DOHH2 (cell line): ENCODE measurements around the gene TMEM141.

ENCODE experiments used
- H3F3A ChIP-seq: fragments of 200-600 bp; sonication (generic), shearing (Covaris generic); 2 replicates; pipeline ENCODE4 v1.6.0; 2016; ENCODE audit warnings: antibody characterized with exemption, mild to moderate bottlenecking; ENCODE audit not compliant: control insufficient read depth, insufficient read depth
- H3K27ac ChIP-seq: fragments of 200-600 bp; sonication (generic); 2 replicates; pipeline ENCODE4 v1.5.1; 2014; ENCODE audit warnings: low read depth, mild to moderate bottlenecking, low read length, moderate library complexity
- H3K27me3 ChIP-seq: fragments of 200-600 bp; sonication (generic); 2 replicates; pipeline ENCODE4 v1.6.1; 2014; ENCODE audit warnings: mild to moderate bottlenecking, low read length, mixed read lengths; ENCODE audit not compliant: control insufficient read depth
- H3K36me3 ChIP-seq: fragments of 200-600 bp; sonication (generic); 2 replicates; pipeline ENCODE4 v1.6.1; 2014; ENCODE audit warnings: mild to moderate bottlenecking, low read length, moderate library complexity, mixed read lengths; ENCODE audit not compliant: control insufficient read depth
- H3K4me1 ChIP-seq: fragments of 200-600 bp; sonication (generic); 2 replicates; pipeline ENCODE4 v1.6.1; 2014; ENCODE audit warnings: mild to moderate bottlenecking, low read length, mixed read lengths; ENCODE audit not compliant: control insufficient read depth
- H3K4me2 ChIP-seq: fragments of 200-600 bp; sonication (generic); 2 replicates; pipeline ENCODE4 v1.6.0; 2014; ENCODE audit warnings: mild to moderate bottlenecking, low read length, moderate library complexity
- H3K4me3 ChIP-seq: fragments of 200-600 bp; sonication (generic); 2 replicates; pipeline ENCODE4 v1.5.1; 2014; ENCODE audit warnings: mild to moderate bottlenecking, low read length, mixed read lengths
- H3K79me2 ChIP-seq: fragments of 200-600 bp; sonication (generic); 2 replicates; pipeline ENCODE4 v1.6.1; 2014; ENCODE audit warnings: mild to moderate bottlenecking, low read length, mixed read lengths; ENCODE audit not compliant: control insufficient read depth
- H3K9me2 ChIP-seq: fragments of 200-600 bp; sonication (generic); replicated peaks from 2 replicates; pipeline ENCODE4 v1.6.1; 2014; ENCODE audit warnings: mild to moderate bottlenecking, low read length, mixed read lengths; ENCODE audit not compliant: control insufficient read depth
- H3K9me3 ChIP-seq: fragments of 200-600 bp; sonication (generic); 2 replicates; pipeline ENCODE4 v1.6.1; 2014; ENCODE audit warnings: antibody characterized with exemption, low read length, mixed read lengths; ENCODE audit not compliant: control insufficient read depth, insufficient read depth
- H4K20me1 ChIP-seq: fragments of 200-600 bp; sonication (generic); 2 replicates; pipeline ENCODE4 v1.6.0; 2014; ENCODE audit warnings: low read depth, mild to moderate bottlenecking, antibody characterized with exemption, low read length, moderate library complexity; ENCODE audit not compliant: control insufficient read depth, insufficient read depth
- EZH2phosphoT487 ChIP-seq: fragments of 200-600 bp; sonication (generic); IDR thresholded peaks from 2 replicates; pipeline ENCODE4 v1.6.1; 2017; ENCODE audit warnings: borderline replicate concordance, mild to moderate bottlenecking, antibody characterized with exemption, low read length, moderate library complexity, mixed read lengths
- TF ChIP-seq, protein P1 (sequence below): fragments of 200-600 bp; sonication (generic); IDR thresholded peaks from one replicate; pipeline ENCODE4 v1.5.1; 2014; ENCODE audit warnings: antibody characterized with exemption, mild to moderate bottlenecking, low read depth, low read length; ENCODE audit not compliant: poor library complexity, severe bottlenecking

Gene TMEM141

DNA sequence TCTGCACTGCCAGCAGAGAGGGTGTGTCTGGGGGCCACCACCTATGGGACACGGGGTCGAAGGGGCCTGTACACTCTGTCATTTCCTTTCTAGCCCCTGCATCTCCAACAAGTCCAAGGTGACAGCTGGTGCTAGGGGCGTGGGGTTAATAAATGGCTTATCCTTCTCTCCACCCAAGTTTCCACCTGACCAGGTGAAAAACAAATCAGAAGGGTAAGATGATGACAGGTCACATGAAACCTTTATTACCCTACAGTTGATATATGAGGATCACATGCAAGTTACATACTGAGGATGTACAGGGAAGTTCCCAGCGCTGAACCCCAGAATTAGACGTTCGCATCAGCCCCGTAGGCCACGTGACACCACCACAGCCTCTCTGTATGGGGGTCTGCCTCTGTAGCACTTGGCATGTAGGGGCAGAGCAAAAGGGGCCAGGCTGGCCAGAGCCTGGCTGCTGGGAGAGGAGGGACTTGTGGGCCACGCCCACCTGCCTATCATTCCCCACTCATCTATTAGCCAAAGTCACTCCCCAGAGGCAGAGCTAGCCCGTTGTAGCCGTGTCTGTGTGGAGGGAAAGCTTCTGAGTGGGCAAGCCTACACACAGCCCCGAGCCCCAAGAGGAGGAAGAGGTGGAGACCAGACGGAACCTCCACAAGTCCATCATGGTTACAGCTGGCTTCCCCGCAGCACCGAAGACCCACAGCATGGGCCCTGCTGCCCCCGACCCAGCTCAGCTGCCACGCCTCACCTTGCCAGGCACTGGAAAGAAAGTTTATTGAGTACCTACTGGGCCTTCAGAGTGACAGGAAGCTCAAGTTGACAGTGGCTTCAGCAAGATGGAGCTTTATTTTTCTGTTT lies 2.2 kb downstream of the TMEM141 start:
- H3K9me2 ChIP-seq: no peaks in the 10 kb centered on the region
- no peak overlapping the region for H3K27ac ChIP-seq
- peaks cover 9% of the 10 kb centered on the region; the same call in 1 of the 2 replicates for H3K36me3 ChIP-seq
- H3K79me2 ChIP-seq: peaks cover 3% of the 10 kb centered on the region; the same call in 1 of the 2 replicates
- no peak overlapping the region for H3K4me2 ChIP-seq
- H3K4me1 ChIP-seq: peaks cover 34% of the 10 kb centered on the region
- H4K20me1 ChIP-seq: no peaks in the 10 kb centered on the region
- no peaks in the 10 kb centered on the region for H3F3A ChIP-seq
- H3K9me3 ChIP-seq: no peaks in the 10 kb centered on the region
- no peak overlapping the region for H3K4me3 ChIP-seq
- no peak for TF ChIP-seq EZH2phosphoT487
- TF ChIP-seq, protein P1, sequence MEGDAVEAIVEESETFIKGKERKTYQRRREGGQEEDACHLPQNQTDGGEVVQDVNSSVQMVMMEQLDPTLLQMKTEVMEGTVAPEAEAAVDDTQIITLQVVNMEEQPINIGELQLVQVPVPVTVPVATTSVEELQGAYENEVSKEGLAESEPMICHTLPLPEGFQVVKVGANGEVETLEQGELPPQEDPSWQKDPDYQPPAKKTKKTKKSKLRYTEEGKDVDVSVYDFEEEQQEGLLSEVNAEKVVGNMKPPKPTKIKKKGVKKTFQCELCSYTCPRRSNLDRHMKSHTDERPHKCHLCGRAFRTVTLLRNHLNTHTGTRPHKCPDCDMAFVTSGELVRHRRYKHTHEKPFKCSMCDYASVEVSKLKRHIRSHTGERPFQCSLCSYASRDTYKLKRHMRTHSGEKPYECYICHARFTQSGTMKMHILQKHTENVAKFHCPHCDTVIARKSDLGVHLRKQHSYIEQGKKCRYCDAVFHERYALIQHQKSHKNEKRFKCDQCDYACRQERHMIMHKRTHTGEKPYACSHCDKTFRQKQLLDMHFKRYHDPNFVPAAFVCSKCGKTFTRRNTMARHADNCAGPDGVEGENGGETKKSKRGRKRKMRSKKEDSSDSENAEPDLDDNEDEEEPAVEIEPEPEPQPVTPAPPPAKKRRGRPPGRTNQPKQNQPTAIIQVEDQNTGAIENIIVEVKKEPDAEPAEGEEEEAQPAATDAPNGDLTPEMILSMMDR: no peak
- H3K27me3 ChIP-seq: peaks cover 3% of the 10 kb centered on the region; the same call in 1 of the 2 replicates

DNA sequence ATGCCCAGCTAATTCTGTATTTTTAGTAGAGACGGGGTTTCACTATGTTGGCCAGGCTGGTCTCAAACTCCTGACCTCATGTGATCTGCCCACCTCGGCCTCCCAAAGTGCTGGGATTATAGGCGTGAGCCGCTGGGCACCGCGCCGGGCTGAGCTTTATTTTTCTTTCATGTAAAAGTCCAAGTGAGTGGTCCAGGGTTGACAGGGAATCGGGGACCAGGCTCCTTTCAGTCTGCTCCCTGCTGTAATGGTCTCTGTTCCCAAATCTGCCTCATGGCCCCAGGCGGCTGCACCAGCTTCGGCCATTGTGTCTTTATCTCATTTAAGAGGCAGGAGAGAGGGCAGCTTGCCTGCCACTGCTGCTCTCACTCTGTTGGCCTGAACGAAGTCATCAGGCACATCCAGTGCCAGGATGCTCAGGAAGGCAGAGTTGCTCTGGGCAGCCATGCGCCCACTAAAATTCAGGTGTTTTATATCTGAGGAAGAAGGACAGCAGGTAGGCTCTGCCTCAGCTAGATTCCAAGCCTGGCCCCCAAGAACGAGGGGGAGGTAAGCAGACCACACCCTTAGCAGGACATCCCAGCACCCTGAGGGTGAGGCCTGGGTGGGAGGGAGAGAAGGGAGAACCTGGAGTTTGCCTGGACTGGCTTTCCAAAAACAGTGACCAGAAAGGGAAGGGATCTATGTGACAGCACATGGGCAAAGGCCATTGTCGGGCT lies 3.3 kb downstream of the TMEM141 start:
- Histone ChIP-seq H3K27me3 (peaks cover 13% of the 10 kb centered on the region), H3K79me2 (peaks cover 3% of the 10 kb centered on the region; the same call in 1 of the 2 replicates), H3K36me3 (peaks cover 9% of the 10 kb centered on the region; the same call in 1 of the 2 replicates), H3K4me2 (no peak overlapping the region), H4K20me1 (no peaks in the 10 kb centered on the region), H3F3A (no peaks in the 10 kb centered on the region), H3K9me2 (no peaks in the 10 kb centered on the region), H3K4me1 (peaks cover 38% of the 10 kb centered on the region), H3K27ac (no peak overlapping the region), H3K4me3 (no peak overlapping the region), H3K9me3 (no peaks in the 10 kb centered on the region)
- no peak for TF ChIP-seq EZH2phosphoT487
- TF ChIP-seq, protein P1: no peak

DNA sequence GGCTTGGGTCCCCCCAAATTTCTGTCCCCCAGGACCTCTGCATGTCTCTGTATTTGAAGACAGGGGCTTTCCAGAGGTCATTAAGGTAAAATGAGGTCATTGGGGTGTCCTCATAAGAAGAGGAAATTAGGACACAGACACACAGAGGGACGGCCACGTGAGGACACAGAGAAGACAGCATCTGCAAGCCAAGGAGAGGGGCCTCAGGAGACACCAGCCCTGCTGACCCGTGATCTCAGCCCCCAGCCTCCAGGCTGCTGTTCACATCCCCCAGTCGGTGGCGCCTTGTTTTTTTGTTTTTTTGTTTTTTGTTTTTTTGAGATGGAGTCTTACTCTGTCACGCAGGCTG lies 3.8 kb downstream of the TMEM141 start:
- Histone ChIP-seq H3K4me3 (no peak overlapping the region), H3K27me3 (peaks cover 17% of the 10 kb centered on the region), H3K9me2 (no peaks in the 10 kb centered on the region), H3F3A (no peaks in the 10 kb centered on the region), H3K4me1 (peaks cover 43% of the 10 kb centered on the region), H3K79me2 (peaks cover 3% of the 10 kb centered on the region; the same call in 1 of the 2 replicates), H3K9me3 (no peaks in the 10 kb centered on the region), H3K36me3 (peaks cover 9% of the 10 kb centered on the region; the same call in 1 of the 2 replicates), H3K27ac (no peak overlapping the region), H4K20me1 (no peaks in the 10 kb centered on the region), H3K4me2 (no peak overlapping the region)
- no peak for TF ChIP-seq EZH2phosphoT487
- TF ChIP-seq, protein P1: no peak
